Retinal pigment epithelial cell (primary cell): ENCODE data around the gene KRTAP5-6.

Experiments used
- DNase-seq: peaks from one replicate; pipeline ENCODE4 v3.0.0-alpha.2; 2010; ENCODE audit warnings: low read depth
- H3K4me3 ChIP-seq: 2 replicates; pipeline ENCODE4 v1.5.1; 2011; ENCODE audit warnings: mild to moderate bottlenecking, low read length, control low read depth, moderate library complexity
- TF ChIP-seq, protein P1 (sequence below): conservative IDR thresholded peaks from 2 replicates; pipeline ENCODE4 v1.5.1; 2011; ENCODE audit warnings: low read depth, low read length, control low read depth, inconsistent platforms

The KRTAP5-6 gene

DNA sequence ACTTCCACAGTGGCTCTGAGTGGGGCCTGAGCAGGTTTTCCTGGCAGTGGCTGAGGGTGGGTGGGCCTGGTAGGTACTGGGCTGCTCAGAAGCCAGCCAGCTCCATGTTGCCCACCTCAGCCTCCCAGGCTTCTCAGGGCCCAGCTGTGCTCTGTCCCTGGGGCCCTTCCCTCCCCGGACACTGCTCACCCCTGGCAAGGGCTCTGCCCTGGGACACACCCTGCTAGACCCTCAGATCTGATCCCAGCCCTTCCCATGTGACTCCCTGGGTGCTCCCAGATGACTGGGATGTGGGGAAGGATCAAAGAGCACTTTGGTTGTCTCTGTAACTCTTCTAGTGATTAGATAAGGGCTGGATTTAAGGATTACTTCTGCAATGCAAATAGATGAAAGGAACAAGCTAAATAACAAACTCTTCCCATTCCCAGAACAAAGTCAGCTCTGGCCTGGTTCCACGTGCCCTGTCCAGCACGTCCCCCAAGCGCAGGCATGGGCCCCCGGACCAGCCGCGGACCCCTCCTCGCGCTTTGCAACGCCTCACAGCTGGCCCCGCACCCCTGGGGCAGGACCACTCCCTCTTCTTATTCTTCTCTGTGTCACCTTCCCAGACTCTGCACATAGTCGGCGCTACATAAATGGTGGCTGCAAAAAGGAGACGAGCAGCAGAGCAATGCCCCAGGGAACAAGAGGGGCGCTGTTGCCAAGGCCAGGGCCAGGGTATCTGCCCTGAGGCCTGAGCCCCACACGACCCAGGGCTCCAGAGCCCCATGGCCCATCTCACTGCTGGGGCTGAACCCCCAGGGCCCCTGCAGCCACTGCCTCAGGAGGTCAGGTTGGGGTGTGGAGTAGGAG is 5.7 kb upstream of the KRTAP5-6 start:
- H3K4me3 ChIP-seq: no peak overlapping the region
- DNase-seq: no peak
- TF ChIP-seq, protein P1, sequence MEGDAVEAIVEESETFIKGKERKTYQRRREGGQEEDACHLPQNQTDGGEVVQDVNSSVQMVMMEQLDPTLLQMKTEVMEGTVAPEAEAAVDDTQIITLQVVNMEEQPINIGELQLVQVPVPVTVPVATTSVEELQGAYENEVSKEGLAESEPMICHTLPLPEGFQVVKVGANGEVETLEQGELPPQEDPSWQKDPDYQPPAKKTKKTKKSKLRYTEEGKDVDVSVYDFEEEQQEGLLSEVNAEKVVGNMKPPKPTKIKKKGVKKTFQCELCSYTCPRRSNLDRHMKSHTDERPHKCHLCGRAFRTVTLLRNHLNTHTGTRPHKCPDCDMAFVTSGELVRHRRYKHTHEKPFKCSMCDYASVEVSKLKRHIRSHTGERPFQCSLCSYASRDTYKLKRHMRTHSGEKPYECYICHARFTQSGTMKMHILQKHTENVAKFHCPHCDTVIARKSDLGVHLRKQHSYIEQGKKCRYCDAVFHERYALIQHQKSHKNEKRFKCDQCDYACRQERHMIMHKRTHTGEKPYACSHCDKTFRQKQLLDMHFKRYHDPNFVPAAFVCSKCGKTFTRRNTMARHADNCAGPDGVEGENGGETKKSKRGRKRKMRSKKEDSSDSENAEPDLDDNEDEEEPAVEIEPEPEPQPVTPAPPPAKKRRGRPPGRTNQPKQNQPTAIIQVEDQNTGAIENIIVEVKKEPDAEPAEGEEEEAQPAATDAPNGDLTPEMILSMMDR: no peak

DNA sequence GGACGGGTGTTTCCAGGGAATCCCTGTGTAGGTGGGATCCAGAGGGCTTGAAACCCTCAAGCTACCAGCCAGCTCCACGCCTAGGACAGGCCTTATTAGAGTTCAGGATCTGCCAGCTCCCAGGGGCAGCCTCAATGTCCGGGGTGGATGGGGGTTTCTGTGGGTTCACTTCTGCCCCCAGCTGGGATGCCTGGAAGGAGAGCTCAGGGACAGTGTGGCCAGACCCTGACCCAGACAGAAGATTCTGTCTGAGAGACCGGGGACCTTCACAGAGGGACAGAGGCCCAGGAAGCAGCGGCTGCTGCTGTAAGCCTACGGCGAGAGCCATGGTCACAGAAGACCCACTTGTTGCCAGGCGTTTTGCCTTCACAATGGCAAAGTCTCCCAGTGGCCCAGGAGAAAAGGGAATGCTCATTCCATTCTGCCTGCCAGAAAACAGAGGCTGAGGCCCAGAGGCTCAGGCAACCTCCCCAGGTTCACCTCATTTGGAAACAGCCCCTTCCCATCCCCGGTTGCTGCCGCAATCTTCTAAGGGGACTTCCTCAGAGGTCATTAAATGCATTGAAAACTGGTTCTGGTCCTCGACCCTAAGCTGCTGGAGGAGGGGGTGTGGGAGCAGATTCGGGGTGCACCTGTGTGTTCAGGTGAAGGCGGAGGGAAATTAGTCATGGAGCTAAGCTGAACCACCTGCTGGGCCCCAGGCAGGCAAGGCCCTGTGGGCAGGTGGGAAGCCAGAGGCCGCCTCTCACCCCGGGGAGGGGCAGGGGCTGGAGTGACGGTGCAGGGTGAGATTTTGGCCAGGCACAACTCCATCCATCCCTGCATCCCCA is 4.9 kb upstream of the KRTAP5-6 start:
- H3K4me3 ChIP-seq: no peak overlapping the region
- TF ChIP-seq, protein P1: no peak
- DNase-seq: no peak

DNA sequence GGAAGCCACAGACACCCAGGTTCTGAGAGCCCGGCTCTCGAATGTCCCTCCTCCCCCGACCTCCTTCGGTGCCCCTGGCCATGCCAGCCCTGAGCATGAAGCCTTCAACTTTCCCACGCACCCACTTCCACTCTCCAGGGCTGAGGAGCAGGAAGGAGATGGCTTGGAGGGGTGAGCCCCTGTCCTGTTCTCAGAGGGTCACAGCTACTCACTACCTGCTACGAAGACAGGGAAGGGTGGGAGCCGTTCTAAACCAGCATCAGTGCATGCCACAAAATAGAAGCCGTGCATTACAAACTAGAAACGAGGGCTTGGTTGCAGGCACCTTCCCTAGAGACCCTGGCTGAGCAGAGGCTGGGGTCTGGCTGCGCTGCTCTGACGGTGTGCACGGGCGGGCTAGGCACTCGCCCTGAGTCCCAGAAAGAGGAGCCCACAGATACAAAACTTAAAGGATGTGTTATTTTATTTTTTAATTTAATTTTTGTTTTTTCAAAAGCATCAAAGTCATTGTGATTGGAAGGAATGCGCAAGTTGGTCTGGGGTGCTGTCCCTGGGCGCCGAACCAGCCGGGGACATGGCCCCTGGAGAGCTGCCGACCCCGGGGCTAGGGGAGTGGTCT is 4.2 kb upstream of the KRTAP5-6 start:
- TF ChIP-seq, protein P1: no peak

DNA sequence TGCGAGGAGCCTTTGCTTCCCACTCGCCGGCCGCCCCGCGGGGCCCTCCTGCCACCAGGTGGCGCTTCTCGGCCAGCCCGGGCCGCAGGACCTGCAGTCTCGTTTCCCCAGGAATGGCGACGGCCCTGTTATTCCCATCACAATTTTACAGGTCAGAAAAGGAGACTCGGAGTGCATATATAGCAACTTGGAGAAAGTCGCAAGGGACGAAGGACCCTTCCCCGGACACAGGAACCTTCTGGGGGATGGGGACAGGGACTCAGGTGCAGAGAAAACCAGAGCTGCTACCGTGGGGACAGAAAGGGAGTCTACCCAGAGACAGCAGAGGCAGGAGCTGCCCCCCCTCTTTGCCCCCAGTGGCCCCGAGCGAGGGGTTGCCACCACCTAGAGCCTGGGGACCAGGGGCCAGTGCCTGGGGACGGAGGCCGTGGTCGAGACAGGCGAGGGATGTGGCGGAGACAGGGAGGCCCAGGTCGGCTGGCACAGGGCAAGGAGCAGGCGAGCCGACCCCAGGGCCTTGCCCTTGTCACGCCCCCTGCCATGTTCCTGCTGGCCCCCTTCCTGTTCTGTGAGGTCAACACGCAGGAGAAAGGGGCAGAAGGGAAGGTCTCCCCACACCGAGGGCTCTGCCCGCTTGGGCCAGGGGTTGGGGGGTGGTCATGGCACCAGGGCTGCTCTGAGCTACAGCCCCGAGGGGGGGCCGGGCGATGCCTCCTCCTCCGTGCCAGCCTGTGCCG is 3.5 kb upstream of the KRTAP5-6 start:
- peak; percentile 20 for DNase-seq
- TF ChIP-seq, protein P1: peak; percentile 95
- peak overlapping the region; percentile 28 for H3K4me3 ChIP-seq

More for the DNA sequence above, 4.2 kb upstream of the KRTAP5-6 start:
- no peak overlapping the region for H3K4me3 ChIP-seq
- no peak for DNase-seq

DNA sequence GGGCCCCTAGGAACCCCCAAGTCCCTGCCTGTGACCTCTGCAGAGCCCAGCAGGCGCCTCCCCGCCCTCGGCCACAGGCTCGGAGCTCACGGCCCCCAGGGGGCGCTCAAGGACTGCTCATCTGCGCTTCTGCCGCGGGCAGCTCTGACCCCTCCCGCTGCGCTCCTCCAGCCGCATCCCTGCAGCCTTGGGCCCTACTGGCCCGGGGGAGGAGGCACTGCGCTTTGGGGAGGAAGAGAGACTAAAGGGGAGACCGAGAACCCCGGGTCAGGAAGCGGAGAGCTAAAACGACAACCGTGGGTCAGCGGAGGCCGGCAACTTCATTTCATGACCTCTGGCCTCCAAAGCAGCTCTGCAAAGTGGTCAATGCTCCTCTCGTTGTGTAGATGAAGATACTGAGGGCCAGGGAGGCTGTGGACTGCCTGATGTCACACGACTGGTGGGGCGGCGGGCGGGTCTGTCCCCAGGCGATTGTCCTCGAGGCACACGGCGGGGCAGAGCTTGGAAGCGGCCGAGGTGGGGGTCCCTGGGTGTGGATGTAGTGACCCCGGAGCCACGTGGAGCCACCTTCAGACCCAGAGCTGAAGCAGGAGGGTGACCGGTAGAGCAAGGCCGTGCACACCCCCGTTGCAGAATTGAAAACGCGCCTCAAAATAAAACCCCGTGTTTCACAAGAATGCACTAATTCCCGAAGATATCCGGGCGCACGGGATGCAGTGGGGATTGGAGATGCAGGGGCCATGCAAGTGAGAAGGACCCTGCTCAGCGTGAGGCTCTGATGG is 2.7 kb upstream of the KRTAP5-6 start:
- TF ChIP-seq, protein P1: peak; percentile 84
- peak overlapping the region; percentile 28 for H3K4me3 ChIP-seq
- DNase-seq: peak; percentile 16
